Activated CD8-positive, alpha-beta memory T cell treated with anti-CD3 and anti-CD28 coated beads, Interleukin-2, amount 50 U/mL, for 4 hours (primary cell): ENCODE results near the gene SERF1B.
"Not testable (repeated sequence)": the region's sequence is repeated elsewhere in the genome, so short reads cannot be mapped to it uniquely, and the experiment has no call there.

Experiments used
- DNase-seq: peaks from one replicate; pipeline ENCODE4 v3.0.0-alpha.2; 2020

SERF1B gene

DNA sequence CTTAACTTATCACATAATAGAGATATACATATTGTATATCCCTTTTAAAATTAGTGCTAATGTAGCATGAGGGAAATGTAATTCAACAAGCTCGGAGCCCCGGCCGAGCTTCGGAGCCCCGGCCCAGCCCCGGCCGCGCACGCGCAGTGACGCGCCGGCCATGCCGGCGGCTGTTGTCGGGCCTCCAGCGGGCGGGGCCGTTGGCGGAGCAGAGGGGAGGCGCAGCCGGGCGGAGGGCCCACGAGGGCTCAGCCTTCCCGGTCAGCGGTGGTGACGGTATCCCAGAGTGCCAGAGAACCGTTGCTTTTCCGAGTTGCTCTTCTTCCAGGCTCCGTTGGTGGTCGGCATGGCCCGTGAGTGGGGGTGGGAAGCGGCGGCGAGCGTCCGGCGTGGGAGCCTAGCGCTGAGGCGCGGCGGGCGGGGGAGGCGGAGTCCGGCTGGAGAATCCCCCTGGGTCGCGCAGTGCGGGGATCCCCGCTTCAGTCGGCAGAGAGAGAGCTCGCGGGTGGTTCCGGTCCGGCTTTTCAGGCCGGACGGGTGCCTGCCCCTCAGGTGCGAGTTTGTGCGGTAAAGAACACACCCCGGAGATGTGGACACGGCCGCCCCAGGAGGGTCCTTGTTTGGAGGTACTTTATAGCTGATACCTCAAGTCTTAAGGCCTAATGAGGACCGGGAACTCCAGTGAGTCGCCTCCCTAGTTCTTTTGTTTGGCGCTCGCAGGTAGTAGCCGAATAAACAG is at the start of gene SERF1B:
SERF1B (plus strand) TSS at position 146 of the 739 bp plus-strand sequence; CDS start at position 347, 201 bp downstream.
- not testable (repeated sequence) for DNase-seq

DNA sequence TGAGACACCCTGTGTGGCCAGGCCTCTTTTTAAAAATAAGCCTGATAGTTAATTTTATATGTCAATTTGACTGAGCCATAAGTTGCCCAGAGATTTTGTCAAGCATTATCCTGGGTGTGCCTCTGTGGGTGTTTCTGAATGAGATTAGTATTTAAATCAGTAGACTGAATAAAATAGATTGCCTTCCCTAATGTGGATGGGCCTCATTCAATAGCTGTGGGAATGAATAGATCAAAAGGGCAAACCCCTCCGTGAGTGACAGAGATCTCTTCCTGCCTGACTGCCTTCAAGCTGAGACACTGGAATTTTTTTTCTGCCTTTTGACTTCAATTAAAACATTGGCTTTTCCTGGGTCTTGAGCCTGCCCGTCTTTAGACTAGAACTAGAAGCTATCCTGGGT is 33.3 kb upstream of the SERF1B start:
- DNase-seq: not testable (repeated sequence)

DNA sequence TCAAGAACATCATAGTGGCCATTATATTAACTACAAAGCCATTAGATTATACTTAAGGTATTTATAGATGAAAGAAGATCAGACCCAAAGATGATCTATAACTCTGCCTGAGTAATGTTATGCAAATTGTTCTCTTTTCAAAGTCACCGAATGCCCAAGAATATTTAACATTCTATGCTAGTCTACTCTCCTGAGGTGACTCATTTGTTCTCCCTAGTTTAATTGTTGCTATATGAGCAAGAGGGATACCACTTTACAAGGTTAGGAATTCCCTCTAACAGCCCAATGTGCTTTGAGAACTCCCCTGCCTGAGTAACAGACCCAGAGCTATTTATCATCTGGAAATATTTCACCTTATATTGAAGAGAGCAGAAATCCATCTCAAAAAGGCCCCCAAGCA is 29.5 kb upstream of the SERF1B start:
- DNase-seq: not testable (repeated sequence)

DNA sequence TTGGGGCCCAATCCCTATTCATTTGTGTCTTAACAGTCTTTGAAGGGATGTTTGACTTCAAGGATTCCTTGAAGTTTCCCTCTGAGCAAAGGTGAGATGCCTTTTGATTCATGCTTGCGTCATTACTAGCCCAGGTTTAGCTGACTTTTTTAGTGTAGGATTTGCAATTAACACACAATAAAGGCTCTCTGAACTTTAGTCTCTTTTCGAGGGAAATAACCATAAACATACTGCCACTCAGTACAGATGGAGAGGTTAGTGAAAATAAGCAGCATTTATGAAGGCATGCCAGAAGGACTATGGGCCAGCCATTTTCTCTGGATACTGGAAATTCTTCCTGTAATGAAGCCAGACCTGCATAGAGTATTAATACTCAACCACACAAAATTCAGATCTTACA is 4.4 kb upstream of the SERF1B start:
- not testable (repeated sequence) for DNase-seq

DNA sequence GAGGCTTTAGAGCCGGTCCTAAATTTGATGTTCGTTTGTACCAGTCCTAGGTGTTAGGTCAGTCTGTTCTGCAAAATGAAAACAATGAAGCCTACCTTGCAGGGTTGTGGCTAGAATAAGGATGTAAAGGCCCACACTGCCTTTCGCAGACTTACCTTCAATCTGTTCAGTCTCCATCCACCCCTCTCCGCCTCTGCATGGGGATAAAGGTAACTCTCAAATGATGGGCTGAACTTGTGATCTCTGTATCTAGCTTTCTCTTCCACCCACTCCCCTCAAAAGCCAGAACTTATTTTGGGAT is 744 bp downstream of the SERF1B start:
- DNase-seq: not testable (repeated sequence)

DNA sequence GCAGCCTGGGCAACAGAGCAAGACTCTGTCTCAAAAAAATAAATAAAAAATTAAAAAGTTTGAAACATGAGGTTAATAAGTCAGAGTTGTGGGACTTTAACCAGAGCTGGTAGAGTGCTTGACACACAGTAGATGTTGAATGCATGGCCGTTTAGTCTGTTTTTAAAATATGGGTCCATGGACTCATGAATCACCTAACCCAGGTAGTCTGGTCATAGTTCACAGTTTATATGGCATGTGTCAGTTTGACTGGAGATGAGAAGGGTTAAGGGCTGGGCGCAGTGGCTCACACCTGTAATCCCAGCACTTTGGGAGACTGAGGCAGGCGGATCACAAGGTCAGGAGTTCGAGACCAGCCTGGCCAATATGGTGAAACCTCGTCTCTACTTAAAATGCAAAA is 6.2 kb downstream of the SERF1B start:
- not testable (repeated sequence) for DNase-seq

DNA sequence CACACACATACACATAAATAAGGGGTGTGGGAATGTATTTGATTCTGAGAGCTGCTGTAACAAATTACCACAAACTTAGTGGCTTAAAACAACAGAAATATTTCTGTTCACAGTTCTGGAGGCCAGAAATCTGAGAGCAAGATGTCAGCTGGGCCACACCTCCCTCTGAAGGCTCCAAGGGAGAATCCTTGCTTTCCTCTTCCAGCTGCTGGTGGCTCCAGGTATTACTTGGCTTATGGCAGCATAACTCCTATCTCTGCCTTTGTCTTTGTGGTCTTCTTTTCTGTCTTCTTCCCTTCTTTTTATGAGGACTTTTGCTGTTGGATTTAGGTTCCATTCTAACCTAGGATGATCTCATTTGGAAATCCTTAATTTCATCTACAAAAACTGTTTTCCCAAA is 16.4 kb downstream of the SERF1B start:
- not testable (repeated sequence) for DNase-seq

DNA sequence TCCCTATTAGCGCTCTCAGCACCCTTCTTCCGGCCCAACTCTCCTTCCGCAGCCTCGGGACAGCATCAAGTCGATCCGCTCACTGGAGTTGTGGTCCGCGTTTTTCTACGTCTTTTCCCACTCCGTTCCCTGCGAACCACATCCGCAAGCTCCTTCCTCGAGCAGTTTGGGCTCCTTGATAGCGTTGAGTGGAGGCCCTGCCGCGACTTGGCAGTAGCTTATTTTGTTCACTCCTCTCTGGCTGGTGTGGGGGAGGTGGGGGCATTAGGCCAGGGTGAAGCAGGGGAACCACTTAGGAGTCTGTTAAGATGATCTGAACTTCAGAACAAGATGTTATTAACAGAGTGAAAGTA is 24.7 kb downstream of the SERF1B start:
- DNase-seq: not testable (repeated sequence)

DNA sequence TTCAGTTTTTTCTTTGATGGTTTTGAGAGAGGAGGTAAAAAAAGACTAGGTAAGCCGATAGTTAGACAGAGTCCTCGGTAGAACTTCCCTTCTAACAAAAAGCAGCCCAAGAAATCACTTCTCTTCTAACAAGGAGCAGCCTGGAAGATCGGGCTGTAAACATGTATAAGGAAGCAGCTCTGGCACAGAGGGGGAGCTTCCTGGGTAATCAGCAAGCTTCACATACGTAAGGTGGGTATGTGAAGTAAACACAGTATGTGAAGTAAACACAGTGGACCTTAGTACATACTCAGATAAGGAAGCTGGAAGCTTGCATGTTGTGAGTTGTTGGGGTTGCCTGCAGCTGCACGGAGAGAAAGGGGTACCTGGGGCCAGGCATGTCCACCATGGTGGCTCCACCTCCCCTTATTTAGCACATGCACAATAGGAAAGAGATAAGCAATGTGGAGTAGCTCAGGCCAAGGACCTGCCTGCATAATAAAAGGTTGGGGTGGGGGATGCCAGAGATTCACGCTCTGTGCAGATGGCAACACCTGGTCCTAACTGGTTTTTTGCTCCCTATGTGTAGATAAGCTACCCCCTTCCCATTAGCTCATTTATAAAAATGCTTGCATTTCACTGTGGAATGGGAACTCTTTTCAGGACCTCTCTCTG is 31.4 kb downstream of the SERF1B start:
- DNase-seq: not testable (repeated sequence)

DNA sequence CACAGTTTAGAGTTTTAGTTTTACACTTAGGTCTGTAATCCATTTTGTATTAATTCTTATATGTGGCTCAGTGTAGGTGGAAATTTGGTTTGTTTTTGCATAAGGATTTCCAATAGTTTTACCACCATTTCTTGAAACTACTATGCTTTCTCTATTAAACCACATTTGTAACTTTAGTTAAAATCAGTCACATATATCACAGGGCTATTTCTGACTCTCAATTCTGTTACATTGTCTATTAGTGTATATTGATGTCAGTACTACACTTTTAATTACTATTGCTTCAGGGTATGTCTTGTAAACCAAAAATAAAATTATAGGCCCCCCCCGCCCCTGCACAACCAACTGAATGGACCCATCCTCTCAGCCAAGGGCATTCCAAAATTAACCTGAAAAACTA is 32.1 kb downstream of the SERF1B start:
- not testable (repeated sequence) for DNase-seq

DNA sequence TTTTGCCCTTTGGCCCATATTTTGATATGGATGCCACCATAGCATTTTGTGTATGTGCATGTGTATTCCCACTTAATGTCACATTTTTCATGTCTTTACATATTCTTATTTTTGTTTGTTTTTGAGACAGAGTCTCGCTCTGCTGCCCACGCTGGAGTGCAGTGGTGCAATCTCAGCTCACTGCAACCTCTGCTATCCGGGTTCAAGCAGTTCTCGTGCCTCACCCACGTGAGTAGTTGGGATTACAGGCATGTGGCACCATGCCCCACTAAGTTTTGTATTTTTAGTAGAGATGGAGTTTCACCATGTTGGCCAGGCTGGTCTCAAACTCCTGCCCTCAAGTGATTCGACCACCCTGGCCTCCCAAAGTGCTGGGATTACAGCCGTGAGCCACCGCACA is 52.6 kb downstream of the SERF1B start:
- not testable (repeated sequence) for DNase-seq

DNA sequence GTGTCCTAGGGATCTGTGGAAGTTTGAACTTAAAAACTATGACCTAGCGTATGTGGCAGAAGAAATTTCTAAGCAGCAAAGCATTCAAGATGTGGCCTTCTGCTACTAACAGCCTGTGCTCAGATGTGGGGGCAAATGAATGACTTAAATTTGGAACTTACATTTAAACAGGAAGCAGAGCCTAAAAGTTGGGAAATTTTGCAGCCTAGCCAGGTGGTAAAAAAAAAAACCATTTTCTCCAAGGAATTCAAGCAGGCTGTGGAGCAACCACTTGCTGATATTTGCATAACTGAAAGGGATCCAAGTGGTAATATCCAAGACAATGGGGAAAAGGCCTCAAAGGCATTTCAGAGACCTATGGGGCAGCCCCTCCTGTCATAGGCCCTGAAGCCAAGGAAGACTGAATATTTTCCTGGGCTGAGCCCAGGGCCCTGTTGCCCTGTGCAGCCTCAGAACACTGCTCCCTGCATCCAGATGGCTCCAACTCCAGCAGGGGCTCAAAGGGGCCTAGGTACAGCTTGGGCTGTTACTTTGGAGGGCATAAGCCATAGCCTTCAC is 63.9 kb downstream of the SERF1B start:
- not testable (repeated sequence) for DNase-seq

DNA sequence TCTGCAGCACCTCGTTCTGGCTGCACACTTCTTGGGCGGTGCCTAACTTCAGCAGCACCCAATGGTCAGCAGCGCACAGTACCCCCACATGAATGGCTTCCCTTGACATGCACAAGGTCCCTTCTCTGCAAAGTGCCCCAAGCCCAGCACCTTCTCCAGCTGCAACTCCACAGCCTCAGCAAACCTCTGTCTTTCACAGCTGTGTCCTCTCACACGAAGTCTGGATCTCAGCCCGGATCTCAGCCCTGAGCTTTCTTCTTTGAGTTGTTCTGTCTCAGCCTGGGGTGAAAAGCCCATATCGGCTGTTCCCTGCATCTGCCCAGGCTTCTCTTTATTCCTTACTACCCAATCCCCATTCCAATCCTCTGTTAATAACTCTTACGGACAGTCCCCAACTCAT is 66.7 kb downstream of the SERF1B start:
- not testable (repeated sequence) for DNase-seq
